Epidermal melanocyte (primary cell): ENCODE results near the gene TMEM154.

ENCODE experiments used
- DNase-seq: peaks from one replicate; pipeline ENCODE4 v3.0.0; 2011; ENCODE audit warnings: low spot score; ENCODE audit not compliant: insufficient read length

TMEM154 gene

DNA sequence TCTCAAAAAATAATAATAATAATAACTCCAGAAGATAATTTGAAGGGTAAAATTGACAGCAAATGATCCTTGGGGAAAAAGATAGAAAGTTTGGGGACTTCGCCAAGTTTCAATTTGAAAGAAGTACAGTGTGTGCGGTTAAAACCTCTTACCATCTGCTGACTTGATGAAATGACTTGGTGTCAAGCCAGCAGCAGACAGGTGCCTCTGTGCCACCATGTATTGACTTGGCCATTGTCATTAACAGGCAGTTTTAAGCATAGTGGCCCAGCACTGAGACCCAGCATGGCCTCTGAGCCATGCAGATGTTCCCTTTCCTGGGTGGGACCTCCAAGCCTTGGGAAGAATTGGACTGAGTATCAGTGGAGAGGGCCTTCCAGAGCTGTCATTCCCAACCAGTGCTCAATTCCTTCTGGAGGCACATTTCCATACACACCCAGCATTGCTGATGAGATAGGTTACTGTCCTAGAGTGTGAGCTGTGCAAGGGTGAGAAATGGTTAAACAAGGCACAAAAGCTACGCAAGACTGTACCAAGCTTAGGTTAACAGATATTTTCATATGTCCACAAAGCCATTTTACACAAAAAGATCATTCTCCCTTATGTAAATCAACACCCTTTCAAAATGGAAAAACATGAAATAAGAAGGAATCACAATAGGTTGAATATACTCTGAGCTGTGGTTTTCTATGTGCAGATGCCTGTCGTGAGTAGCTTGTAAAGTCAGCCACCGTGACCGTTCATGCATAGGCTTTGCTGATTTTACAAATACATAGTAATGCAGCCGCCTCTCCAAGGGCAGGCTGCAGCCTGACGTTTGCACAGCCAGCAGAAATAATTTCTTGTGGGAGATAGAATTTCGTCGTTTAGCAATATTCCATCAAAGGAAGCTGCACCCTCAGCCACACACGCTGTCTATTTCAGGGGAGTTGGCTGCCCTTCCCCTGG, 84.5 kb downstream of the TMEM154 start:
- DNase-seq = no peak

DNA sequence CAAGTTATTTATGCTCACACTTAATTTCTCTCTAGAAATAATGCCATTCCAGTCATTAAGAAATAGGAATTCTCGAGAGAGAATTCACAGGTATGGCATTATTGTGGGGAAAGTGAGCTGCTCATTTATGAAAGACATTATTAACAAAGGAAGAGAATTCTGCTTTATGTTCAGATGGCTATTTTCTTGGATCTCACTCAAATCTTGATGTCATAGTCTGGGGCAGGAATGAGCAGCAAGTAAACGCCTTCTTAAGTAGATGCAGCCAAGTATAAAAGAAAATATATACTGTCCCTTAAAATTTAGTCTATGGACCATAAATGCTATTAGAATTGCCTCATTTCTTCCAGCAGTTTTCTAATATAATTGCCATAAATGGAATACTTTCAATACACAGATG, 85.7 kb downstream of the TMEM154 start:
- no peak for DNase-seq

GRCh38 chr4:152591876-152592275, 87.9 kb downstream of the TMEM154 start:
- DNase-seq = no peak

GRCh38 chr4:152591396-152591795, 88.4 kb downstream of the TMEM154 start:
- DNase-seq = no peak

- peak; percentile 20 for DNase-seq
These were observed 89.4 kb downstream of the TMEM154 start for GRCh38 chr4:152590179-152591031.

GRCh38 chr4:152588869-152589268, 90.9 kb downstream of the TMEM154 start:
- DNase-seq = no peak

DNA sequence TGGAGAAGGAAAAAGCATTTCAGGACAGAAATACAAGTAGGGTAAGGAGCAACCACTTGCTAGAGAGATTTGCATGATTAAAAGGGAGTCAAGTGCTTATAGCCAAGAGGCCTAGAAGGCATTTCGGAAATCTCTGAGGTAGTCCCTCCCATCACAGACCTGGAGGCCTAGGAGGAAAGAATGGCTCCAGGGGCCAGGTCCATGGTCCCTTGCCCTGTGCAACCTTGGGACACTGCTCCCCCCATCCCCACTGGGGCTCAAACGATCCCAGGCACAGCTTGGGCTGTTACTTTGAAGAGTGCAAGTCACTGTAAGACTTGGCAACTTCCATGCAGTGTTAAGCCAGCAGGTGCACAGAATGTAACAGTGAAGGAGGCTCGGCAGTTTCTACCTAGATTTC, 92.7 kb downstream of the TMEM154 start:
- DNase-seq = no peak

DNA sequence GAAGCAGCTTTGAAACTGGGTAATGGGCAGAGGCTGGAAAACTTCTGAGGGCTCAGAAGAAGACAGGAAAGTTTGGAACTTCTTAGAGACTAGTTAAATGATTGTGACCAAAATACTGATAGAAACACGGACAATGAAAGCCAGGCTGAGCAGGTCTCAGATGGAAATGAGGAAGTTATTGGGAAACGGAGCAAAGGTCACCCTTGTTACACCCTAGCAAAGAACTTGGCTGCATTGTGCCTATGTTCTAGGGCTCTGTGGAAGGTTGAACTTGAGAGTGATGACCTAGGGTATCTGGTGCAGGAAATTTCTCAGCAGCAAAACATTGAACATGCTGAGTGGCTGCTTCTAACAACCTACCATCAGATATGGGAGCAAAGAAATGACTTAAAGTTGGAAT, 93.1 kb downstream of the TMEM154 start:
- no peak for DNase-seq

DNA sequence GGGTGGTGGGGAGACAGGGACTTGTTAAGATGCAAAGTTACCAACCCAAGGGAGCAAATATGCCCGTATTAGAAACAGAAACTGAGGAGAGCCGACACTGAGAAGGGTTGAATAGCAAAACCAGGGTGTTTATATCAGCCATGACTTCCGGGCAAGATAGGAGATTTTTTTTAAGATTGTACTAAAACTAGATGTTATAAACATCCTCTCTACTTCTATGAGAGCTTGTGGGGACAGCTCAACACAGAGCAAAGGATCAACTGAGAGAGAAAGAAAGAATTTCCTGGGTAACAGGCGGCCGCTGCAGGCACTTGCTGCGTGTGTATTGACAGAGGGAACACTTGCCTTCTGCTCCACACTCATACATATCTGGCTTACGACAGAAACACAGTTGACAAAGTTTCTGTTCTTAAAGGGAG, 94.8 kb downstream of the TMEM154 start:
- DNase-seq = no peak

- no peak for DNase-seq
These were observed 98.1 kb downstream of the TMEM154 start for GRCh38 chr4:152581536-152582160.

DNA sequence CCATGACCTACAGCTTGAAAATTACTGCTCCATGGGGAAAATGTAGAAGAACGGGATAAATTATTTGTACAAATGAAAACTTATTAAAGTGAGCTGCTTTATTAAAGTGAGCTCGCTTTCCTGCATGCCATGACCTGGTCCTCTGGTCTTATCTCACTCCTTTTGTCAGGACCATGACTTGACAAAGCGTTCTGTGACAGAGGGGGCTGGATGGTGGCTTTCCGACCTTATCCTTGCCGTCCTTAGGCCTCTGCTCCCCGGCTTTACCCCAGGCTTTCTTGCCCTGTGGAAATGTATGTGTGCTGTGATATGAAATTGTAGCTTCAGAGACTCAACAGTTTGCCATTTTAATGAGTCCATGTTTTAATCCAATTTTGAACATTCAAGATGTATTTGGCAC, 99.9 kb downstream of the TMEM154 start:
- no peak for DNase-seq

DNA sequence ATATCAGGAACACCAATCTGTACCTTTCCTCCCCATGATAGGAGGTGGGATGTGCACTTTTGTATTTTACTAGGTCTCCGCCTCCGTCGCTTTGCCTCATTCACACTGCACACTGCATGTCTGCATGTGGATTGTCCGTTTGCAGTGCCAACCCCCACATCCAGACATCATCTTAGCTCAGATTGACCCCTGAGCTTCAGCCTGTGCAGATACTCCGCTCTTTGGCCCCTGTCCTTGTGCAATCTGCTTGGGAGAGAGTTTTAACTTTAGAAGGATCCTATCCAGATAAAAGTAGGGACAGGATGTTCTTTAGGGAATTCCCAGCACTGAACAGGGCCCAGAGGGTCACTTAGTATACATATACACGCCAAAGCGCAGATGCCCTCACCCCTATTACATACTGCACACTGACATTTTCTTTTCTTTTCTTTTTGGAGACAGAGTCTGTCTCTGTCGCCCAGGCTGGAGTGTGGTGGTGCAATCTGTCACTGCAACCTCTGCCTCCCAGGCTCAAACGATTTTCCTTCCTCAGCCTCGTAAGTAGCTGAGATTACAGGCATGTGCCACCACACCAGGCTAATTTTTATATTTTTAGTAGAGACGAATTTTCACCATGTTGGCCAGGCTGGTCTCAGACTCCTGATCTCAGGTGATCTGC, 100.6 kb downstream of the TMEM154 start:
- no peak for DNase-seq

- DNase-seq = no peak
These were observed 101.1 kb downstream of the TMEM154 start for GRCh38 chr4:152578670-152579069.

GRCh38 chr4:152577708-152578396, 101.9 kb downstream of the TMEM154 start:
- DNase-seq = no peak

- DNase-seq = no peak
These were observed 104.3 kb downstream of the TMEM154 start for GRCh38 chr4:152575533-152575932.

DNA sequence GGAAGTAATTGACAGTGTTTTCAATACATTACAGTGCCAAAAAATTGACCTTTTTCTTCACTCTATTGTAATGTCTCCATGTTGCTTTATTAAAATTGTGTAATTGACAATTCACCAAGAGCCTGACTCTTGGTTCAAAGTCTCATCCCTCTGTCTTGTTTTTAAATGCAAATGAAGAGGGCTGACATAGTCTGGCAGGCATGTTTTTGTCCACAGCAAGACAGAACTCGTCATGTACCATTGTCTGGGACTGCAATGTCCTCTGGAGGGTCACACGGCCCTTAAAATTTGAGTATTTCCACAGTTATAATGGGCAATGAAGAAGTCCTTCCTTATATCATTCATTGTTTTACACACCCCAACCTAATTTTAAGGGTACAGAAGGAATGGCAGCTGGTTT, 105.9 kb downstream of the TMEM154 start:
- no peak for DNase-seq

DNA sequence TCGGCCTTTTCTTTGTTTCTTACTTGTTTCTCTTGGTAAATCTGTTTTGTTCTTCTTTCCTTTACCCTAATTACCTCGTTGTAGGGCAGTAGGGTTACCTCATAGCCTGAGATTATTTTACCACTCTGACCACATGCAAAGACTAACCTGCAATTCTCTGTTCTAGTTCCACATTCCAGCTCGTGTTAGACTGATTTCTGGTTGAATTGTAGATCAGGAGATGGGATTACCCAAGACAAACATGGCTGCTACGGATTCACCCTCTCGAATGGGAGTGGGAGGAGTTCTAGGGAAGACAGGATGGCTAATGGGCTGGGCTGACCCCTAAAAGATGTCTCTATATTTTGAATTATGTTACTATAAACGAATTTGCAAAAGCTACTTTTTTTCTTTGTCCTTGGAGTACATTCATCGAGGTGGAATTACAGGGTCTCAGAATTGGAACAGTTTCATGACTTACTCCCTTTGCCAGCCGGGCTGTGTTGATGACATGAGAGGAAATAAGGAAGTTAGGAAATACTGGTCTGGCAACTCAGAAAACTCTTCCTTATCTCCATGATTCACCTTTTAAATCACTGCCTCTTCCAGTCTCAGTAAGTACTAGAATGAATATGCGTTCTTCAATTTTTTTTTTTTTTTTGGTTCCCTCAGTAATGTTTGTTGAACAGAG, 107.2 kb downstream of the TMEM154 start:
- no peak for DNase-seq

DNA sequence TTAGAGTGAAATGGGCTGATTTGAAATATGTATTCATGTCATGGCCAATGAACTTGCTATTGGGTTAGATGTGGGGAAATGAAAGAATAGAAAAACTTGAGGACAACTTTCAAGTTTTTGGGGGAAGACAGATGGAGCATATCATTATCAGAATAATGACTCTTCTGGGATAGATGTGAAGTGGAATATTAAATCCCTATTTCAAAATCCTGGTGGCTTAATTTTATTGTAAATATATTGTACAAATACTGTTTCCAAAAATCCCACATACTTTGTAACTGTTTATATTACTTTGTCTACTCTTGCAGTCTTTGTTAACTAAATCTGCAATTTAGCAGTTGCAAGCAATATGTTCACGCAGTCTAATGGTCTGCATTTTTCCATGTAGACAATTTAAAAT, 108.0 kb downstream of the TMEM154 start:
- no peak for DNase-seq

GRCh38 chr4:152571296-152571695, 108.5 kb downstream of the TMEM154 start:
- DNase-seq = no peak
